Measurements from ENCODE around the gene MTUS2. TPM values are rescaled to one million over a fixed set of nuclear protein-coding genes. Genes with fewer than 3 reads are reported as not detected.
A peak's percentile ranks its signal among the peaks of the same experiment; 100 is the strongest.

Gene MTUS2
- total RNA-seq, 1 experiment from 2014 or later, result 0.35 TPM

DNA sequence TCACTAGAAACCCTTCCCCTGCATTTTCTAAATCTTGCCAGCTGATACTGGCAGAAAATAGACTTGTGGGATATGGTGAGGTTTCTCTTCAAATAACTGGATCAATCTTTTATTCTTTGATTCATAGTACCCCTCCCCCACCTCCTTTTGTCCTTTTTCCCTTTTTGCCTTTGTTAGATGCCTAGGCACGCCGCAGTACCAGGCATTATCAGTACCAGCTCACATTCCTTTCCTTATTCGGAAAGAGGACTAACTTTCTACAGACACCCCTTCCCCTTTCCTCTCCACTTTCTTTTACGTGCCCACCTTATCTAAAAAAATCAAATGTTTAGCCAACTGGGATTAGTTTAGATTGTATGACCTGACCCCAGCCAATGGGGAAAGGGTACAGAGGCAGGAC, 226.4 kb downstream of the MTUS2 start:
- Histone ChIP-seq H3K9ac (ENCODE audit: extremely low read depth, insufficient read length, low read length) (no peak overlapping the region), H2BK5ac (ENCODE audit: insufficient read length, low read length) (no peak overlapping the region), H3K9me3 (ENCODE audit: control insufficient read depth, low read depth, low read length) (no peaks in the 10 kb centered on the region), H4K91ac (ENCODE audit: insufficient read length, low read depth, low read length) (no peak overlapping the region), H3K23me2 (ENCODE audit: insufficient read length, low read depth, low read length, poor library complexity, severe bottlenecking) (no peaks in the 10 kb centered on the region), H4K5ac (ENCODE audit: insufficient read length, low read depth, low read length) (no peak overlapping the region), H4K20me1 (ENCODE audit: control insufficient read depth, insufficient read depth, insufficient read length) (no peaks in the 10 kb centered on the region), H3K23ac (ENCODE audit: insufficient read length, low read depth, low read length) (no peak overlapping the region), H3K79me2 (ENCODE audit: insufficient read depth, low read length) (no peaks in the 10 kb centered on the region), H2BK20ac (ENCODE audit: low read depth, low read length, poor library complexity, severe bottlenecking) (no peak overlapping the region), H3K79me1 (ENCODE audit: insufficient read depth, low read depth, low read length, poor library complexity, severe bottlenecking) (no peaks in the 10 kb centered on the region), H3K4me1 (ENCODE audit: insufficient read depth, low read length) (no peaks in the 10 kb centered on the region), H3K4ac (ENCODE audit: low read depth, low read length) (no peak overlapping the region), H3T11ph (ENCODE audit: low read length) (no peak overlapping the region), H3K14ac (ENCODE audit: insufficient read depth, low read length) (peak overlapping the region; percentile 21; the same call in 1 of the 2 replicates), H2AFZ (ENCODE audit: low read length) (no peak overlapping the region), H2BK120ac (ENCODE audit: low read depth, low read length, poor library complexity, severe bottlenecking) (peak overlapping the region; percentile 69), H3K27ac (ENCODE audit: insufficient read length, low read depth, low read length) (no peak overlapping the region), H3K27me3 (ENCODE audit: insufficient read depth, low read length) (no peaks in the 10 kb centered on the region), H3K4me2 (ENCODE audit: insufficient read depth, insufficient read length, low read length) (no peak overlapping the region), H2AK5ac (ENCODE audit: insufficient read length, low read length) (no peak overlapping the region), H3K56ac (ENCODE audit: insufficient read length, low read depth, low read length) (no peak overlapping the region), H3K18ac (ENCODE audit: insufficient read length, low read depth, low read length) (no peak overlapping the region), H2BK12ac (ENCODE audit: insufficient read length, low read depth, low read length) (no peak overlapping the region), H4K8ac (replicated peaks; ENCODE audit: insufficient read length, low read depth, low read length) (no peak overlapping the region), H2BK15ac (ENCODE audit: low read depth, low read length) (no peak overlapping the region)
- DNase-seq, result no peak
- peaks cover 2 to 16% (median 5%) of the 10 kb centered on the region in 3 experiments; a peak in 6 of 7 replicates for H3K36me3 Mint-ChIP-seq (ENCODE audit: insufficient read depth in 1 of 3, low read depth in 3 of 3)
- peak overlapping the region in 2 of 3 experiments; percentile 27 to 85; a peak in 3 of 7 replicates for H3K27ac Mint-ChIP-seq
- TF ChIP-seq, protein P1, sequence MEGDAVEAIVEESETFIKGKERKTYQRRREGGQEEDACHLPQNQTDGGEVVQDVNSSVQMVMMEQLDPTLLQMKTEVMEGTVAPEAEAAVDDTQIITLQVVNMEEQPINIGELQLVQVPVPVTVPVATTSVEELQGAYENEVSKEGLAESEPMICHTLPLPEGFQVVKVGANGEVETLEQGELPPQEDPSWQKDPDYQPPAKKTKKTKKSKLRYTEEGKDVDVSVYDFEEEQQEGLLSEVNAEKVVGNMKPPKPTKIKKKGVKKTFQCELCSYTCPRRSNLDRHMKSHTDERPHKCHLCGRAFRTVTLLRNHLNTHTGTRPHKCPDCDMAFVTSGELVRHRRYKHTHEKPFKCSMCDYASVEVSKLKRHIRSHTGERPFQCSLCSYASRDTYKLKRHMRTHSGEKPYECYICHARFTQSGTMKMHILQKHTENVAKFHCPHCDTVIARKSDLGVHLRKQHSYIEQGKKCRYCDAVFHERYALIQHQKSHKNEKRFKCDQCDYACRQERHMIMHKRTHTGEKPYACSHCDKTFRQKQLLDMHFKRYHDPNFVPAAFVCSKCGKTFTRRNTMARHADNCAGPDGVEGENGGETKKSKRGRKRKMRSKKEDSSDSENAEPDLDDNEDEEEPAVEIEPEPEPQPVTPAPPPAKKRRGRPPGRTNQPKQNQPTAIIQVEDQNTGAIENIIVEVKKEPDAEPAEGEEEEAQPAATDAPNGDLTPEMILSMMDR (conservative IDR thresholded peaks at IDR 0.05), result no peak
- H3K4me1 Mint-ChIP-seq, result peaks cover 10 to 16% of the 10 kb centered on the region in 2 experiments
- peaks cover under 1% of the 10 kb centered on the region; the same call in 1 of the 2 replicates for H3K27me3 Mint-ChIP-seq (ENCODE audit: low read depth)
- H3K4me3 Mint-ChIP-seq, result no peak overlapping the region
- no CpG with 5 or more reads among the region's 4 CpGs for WGBS (ENCODE audit: extremely low coverage, insufficient read length, low lambda C conversion rate)
- H3K9me3 Mint-ChIP-seq, result peaks cover 12 to 18% of the 10 kb centered on the region in 2 experiments

Data from H9 (cell line).